ENCODE measurements around the gene IFT27. TPM values are rescaled to one million over a fixed set of nuclear protein-coding genes. Genes with fewer than 3 reads are reported as not detected.
"Not testable (repeated sequence)": the region's sequence is repeated elsewhere in the genome, so short reads cannot be mapped to it uniquely, and the experiment has no call there.

The IFT27 gene
- total RNA-seq, 2 donors from 2014 or later, result 14.7 to 20.7 TPM

- H3K36me3 Mint-ChIP-seq (ENCODE audit: low read depth), result peaks cover 3% of the 10 kb centered on the region
- H3K4me3 Mint-ChIP-seq, result no peak overlapping the region
- no peak for DNase-seq
- no peak for ATAC-seq
- peaks cover 34% of the 10 kb centered on the region for H3K27me3 Mint-ChIP-seq
- H3K9me3 ChIP-seq (ENCODE audit: control insufficient read depth, low read length, poor library complexity, severe bottlenecking), result no peaks in the 10 kb centered on the region
- H3K27ac Mint-ChIP-seq, result no peak overlapping the region
- H3K4me1 Mint-ChIP-seq, result peaks cover 4% of the 10 kb centered on the region
Measured at GRCh38 chr22:36756031-36756430, 19.9 kb downstream of the IFT27 start.

- Mint-ChIP-seq H3K27ac (no peak overlapping the region), H3K4me3 (no peak overlapping the region), H3K27me3 (peaks cover 37% of the 10 kb centered on the region), H3K4me1 (peaks cover 4% of the 10 kb centered on the region), H3K36me3 (ENCODE audit: low read depth) (peaks cover 3% of the 10 kb centered on the region)
- no peak for DNase-seq
- no peak for ATAC-seq
- no peaks in the 10 kb centered on the region for H3K9me3 ChIP-seq (ENCODE audit: control insufficient read depth, low read length, poor library complexity, severe bottlenecking)
Measured at GRCh38 chr22:36755316-36755715, 20.6 kb downstream of the IFT27 start.

- H3K27me3 Mint-ChIP-seq, result peaks cover 41% of the 10 kb centered on the region
- not testable (repeated sequence) for H3K4me3 Mint-ChIP-seq; H3K36me3 Mint-ChIP-seq (ENCODE audit: low read depth); H3K27ac Mint-ChIP-seq; DNase-seq; H3K4me1 Mint-ChIP-seq; H3K9me3 ChIP-seq (ENCODE audit: control insufficient read depth, low read length, poor library complexity, severe bottlenecking); ATAC-seq
Measured at GRCh38 chr22:36754881-36755280, 21.0 kb downstream of the IFT27 start.

- no peaks in the 10 kb centered on the region for H3K9me3 ChIP-seq (ENCODE audit: control insufficient read depth, low read length, poor library complexity, severe bottlenecking)
- H3K4me1 Mint-ChIP-seq, result peaks cover 4% of the 10 kb centered on the region
- no peak overlapping the region for H3K27ac Mint-ChIP-seq
- peaks cover 3% of the 10 kb centered on the region for H3K36me3 Mint-ChIP-seq (ENCODE audit: low read depth)
- H3K27me3 Mint-ChIP-seq, result peaks cover 44% of the 10 kb centered on the region
- ATAC-seq, result no peak
- DNase-seq, result no peak
- H3K4me3 Mint-ChIP-seq, result no peak overlapping the region
Measured at GRCh38 chr22:36753916-36754315, 22.0 kb downstream of the IFT27 start.

- peaks cover 4% of the 10 kb centered on the region for H3K4me1 Mint-ChIP-seq
- ATAC-seq, result no peak
- H3K4me3 Mint-ChIP-seq, result no peak overlapping the region
- H3K27me3 Mint-ChIP-seq, result peaks cover 51% of the 10 kb centered on the region
- no peak overlapping the region for H3K27ac Mint-ChIP-seq
- no peak for DNase-seq
- H3K9me3 ChIP-seq (ENCODE audit: control insufficient read depth, low read length, poor library complexity, severe bottlenecking), result no peaks in the 10 kb centered on the region
- peaks cover 3% of the 10 kb centered on the region for H3K36me3 Mint-ChIP-seq (ENCODE audit: low read depth)
Measured at GRCh38 chr22:36753120-36753802, 22.7 kb downstream of the IFT27 start.

GRCh38 chr22:36746375-36746970 is 29.4 kb downstream of the IFT27 start:
- ATAC-seq, result no peak
- Mint-ChIP-seq H3K27ac (no peak overlapping the region), H3K4me1 (no peaks in the 10 kb centered on the region), H3K4me3 (no peak overlapping the region), H3K27me3 (peaks cover 39% of the 10 kb centered on the region), H3K36me3 (ENCODE audit: low read depth) (no peaks in the 10 kb centered on the region)
- no peaks in the 10 kb centered on the region for H3K9me3 ChIP-seq (ENCODE audit: control insufficient read depth, low read length, poor library complexity, severe bottlenecking)
- no peak for DNase-seq

- ATAC-seq (no peak), DNase-seq (no peak)
- Mint-ChIP-seq H3K4me1 (no peaks in the 10 kb centered on the region), H3K4me3 (no peak overlapping the region), H3K27ac (no peak overlapping the region), H3K36me3 (ENCODE audit: low read depth) (no peaks in the 10 kb centered on the region), H3K27me3 (peaks cover 37% of the 10 kb centered on the region)
- H3K9me3 ChIP-seq (ENCODE audit: control insufficient read depth, low read length, poor library complexity, severe bottlenecking), result no peaks in the 10 kb centered on the region
Measured at GRCh38 chr22:36745301-36745995, 30.5 kb downstream of the IFT27 start.

- no peak for DNase-seq
- Mint-ChIP-seq H3K36me3 (ENCODE audit: low read depth) (no peaks in the 10 kb centered on the region), H3K4me3 (no peak overlapping the region), H3K27ac (no peak overlapping the region), H3K4me1 (no peaks in the 10 kb centered on the region), H3K27me3 (peaks cover 31% of the 10 kb centered on the region)
- ATAC-seq, result no peak
- H3K9me3 ChIP-seq (ENCODE audit: control insufficient read depth, low read length, poor library complexity, severe bottlenecking), result no peaks in the 10 kb centered on the region
Measured at GRCh38 chr22:36744791-36745190, 31.1 kb downstream of the IFT27 start.

GRCh38 chr22:36744413-36744765 is 31.5 kb downstream of the IFT27 start:
- DNase-seq (no peak), ATAC-seq (no peak)
- no peaks in the 10 kb centered on the region for H3K9me3 ChIP-seq (ENCODE audit: control insufficient read depth, low read length, poor library complexity, severe bottlenecking)
- no peak overlapping the region for H3K27ac Mint-ChIP-seq
- H3K27me3 Mint-ChIP-seq, result peaks cover 31% of the 10 kb centered on the region
- no peaks in the 10 kb centered on the region for H3K4me1 Mint-ChIP-seq
- no peak overlapping the region for H3K4me3 Mint-ChIP-seq
- H3K36me3 Mint-ChIP-seq (ENCODE audit: low read depth), result no peaks in the 10 kb centered on the region

GRCh38 chr22:36743591-36744412 is 32.1 kb downstream of the IFT27 start:
- Mint-ChIP-seq H3K4me3 (no peak overlapping the region), H3K36me3 (ENCODE audit: low read depth) (no peaks in the 10 kb centered on the region), H3K27ac (no peak overlapping the region), H3K4me1 (no peaks in the 10 kb centered on the region), H3K27me3 (peaks cover 28% of the 10 kb centered on the region)
- ATAC-seq, result no peak
- no peak for DNase-seq
- no peaks in the 10 kb centered on the region for H3K9me3 ChIP-seq (ENCODE audit: control insufficient read depth, low read length, poor library complexity, severe bottlenecking)

- H3K36me3 Mint-ChIP-seq (ENCODE audit: low read depth), result no peaks in the 10 kb centered on the region
- H3K4me1 Mint-ChIP-seq, result peaks cover 2% of the 10 kb centered on the region
- no peak overlapping the region for H3K4me3 Mint-ChIP-seq
- ATAC-seq (no peak), DNase-seq (no peak)
- H3K27me3 Mint-ChIP-seq, result peaks cover 26% of the 10 kb centered on the region
- no peaks in the 10 kb centered on the region for H3K9me3 ChIP-seq (ENCODE audit: control insufficient read depth, low read length, poor library complexity, severe bottlenecking)
- H3K27ac Mint-ChIP-seq, result no peak overlapping the region
Measured at GRCh38 chr22:36743011-36743410, 32.9 kb downstream of the IFT27 start.

GRCh38 chr22:36741968-36742367 is 34.0 kb downstream of the IFT27 start:
- no peak overlapping the region for H3K4me3 Mint-ChIP-seq
- no peaks in the 10 kb centered on the region for H3K36me3 Mint-ChIP-seq (ENCODE audit: low read depth)
- peaks cover 25% of the 10 kb centered on the region for H3K27me3 Mint-ChIP-seq
- peaks cover 2% of the 10 kb centered on the region for H3K4me1 Mint-ChIP-seq
- H3K27ac Mint-ChIP-seq, result no peak overlapping the region
- no peaks in the 10 kb centered on the region for H3K9me3 ChIP-seq (ENCODE audit: control insufficient read depth, low read length, poor library complexity, severe bottlenecking)
- DNase-seq, result no peak
- ATAC-seq, result no peak

- H3K4me1 Mint-ChIP-seq, result peaks cover 2% of the 10 kb centered on the region
- no peak overlapping the region for H3K4me3 Mint-ChIP-seq
- no peak for DNase-seq
- no peaks in the 10 kb centered on the region for H3K9me3 ChIP-seq (ENCODE audit: control insufficient read depth, low read length, poor library complexity, severe bottlenecking)
- no peak overlapping the region for H3K27ac Mint-ChIP-seq
- no peaks in the 10 kb centered on the region for H3K36me3 Mint-ChIP-seq (ENCODE audit: low read depth)
- H3K27me3 Mint-ChIP-seq, result peaks cover 32% of the 10 kb centered on the region
- ATAC-seq, result no peak
Measured at GRCh38 chr22:36741204-36741793, 34.6 kb downstream of the IFT27 start.

Measured in T-helper 17 cell (primary cell).